Activated CD4-positive, alpha-beta T cell treated with anti-CD3 and anti-CD28 coated beads for 36 hours (primary cell): ENCODE measurements around the gene LMX1B. TPM values are rescaled to one million over a fixed set of nuclear protein-coding genes. Genes with fewer than 3 reads are reported as not detected.
A peak's percentile ranks its signal among the peaks of the same experiment; 100 is the strongest.

Experiments
- ATAC-seq: fragments of 200-7000 bp; cut with Tn5 transposase; one replicate; pipeline ENCODE4 v1.10.0; 2021; ENCODE audit warnings: mild to moderate bottlenecking, moderate library complexity
- CTCF ChIA-PET: fragments of 350-600 bp; sonication (Branson Sonifier 250); formaldehyde crosslinking; loops from one replicate; lab custom pipeline; 2021; ENCODE audit warnings: antibody characterized with exemption; lab: Charles Lee
- POLR2A ChIA-PET: fragments of 350-600 bp; sonication (Branson Sonifier 250); formaldehyde crosslinking; loops from one replicate; lab custom pipeline; 2021; ENCODE audit warnings: antibody characterized with exemption, inconsistent platforms; lab: Charles Lee
- DNase-seq: peaks from one replicate; pipeline ENCODE4 v3.0.0-alpha.2; 2020
- H3K27ac Mint-ChIP-seq: one replicate; pipeline ENCODE4 v1.8.0; 2021; ENCODE audit warnings: mixed read lengths
- H3K27me3 Mint-ChIP-seq: one replicate; pipeline ENCODE4 v1.8.0; 2021; ENCODE audit warnings: mixed read lengths
- H3K36me3 Mint-ChIP-seq: one replicate; pipeline ENCODE4 v1.8.0; 2021; ENCODE audit warnings: low read depth, mixed read lengths
- H3K4me1 Mint-ChIP-seq: one replicate; pipeline ENCODE4 v1.8.0; 2021; ENCODE audit warnings: mixed read lengths
- H3K4me3 Mint-ChIP-seq: one replicate; pipeline ENCODE4 v1.8.0; 2021; ENCODE audit warnings: mild to moderate bottlenecking, moderate library complexity, mixed read lengths
- H3K9me3 Mint-ChIP-seq: one replicate; pipeline ENCODE4 v1.8.0; 2021; ENCODE audit warnings: low read depth, mixed read lengths
- intact Hi-C, 2 experiments: fragments of 100-400 bp; cut with DNase I in 1 of 2; cut with micrococcal nuclease in 1 of 2; formaldehyde crosslinking; loops; one replicate each; pipeline versions ENCODE4 v1.14.2 to v1.15.1; 2022 to 2024; cut with DNase I, micrococcal nuclease
- total RNA-seq, 2 experiments: library from RNA; stranded (reverse); gene quantifications; one replicate each; pipeline ENCODE4 v1.2.3, GENCODE V29; 2021

LMX1B gene
- total RNA-seq, 2 experiments from 2014 or later, result not detected

DNA sequence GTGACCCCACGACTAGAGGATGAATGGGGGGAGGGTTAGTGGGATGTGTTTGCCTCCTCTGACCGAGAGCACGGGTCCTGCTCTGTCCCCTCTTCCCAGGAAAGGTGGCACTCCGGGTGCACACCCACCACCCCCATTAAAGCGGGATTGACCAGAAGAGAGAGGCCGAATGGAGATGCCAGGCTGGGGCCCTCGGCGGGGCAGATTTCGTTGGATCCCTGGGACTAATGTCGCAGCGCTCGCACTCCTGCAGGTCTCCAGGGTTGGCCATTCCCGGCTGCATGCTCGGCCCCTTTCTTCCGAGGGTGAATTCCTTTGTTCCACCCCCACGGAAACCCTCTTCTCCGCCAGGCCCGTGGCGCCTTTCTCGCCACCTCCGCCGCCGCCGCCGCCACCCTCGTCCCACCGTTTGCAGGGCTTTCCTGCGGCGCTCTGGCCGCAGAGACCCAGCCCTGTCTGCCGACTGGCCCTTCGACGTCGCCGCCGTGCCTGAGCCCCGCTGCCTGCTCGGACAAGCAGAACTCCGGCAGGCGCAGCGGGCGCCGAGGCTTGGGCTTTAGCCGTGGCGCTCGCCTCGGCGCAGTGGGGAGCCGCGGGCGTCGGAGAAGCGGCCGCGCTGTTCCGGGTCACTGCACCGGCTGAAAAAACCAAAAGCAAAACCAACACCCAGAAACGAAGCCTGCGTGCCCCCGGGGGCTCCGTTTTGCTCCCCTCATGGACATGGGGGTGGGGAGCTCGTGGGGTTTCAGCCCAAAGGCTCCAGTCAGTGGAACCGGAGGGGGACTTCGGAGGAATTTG, 11.8 kb downstream of the LMX1B start:
- Mint-ChIP-seq H3K4me1 (peaks cover 11% of the 10 kb centered on the region), H3K9me3 (no peaks in the 10 kb centered on the region), H3K36me3 (no peaks in the 10 kb centered on the region), H3K4me3 (peak overlapping the region; percentile 41), H3K27ac (no peak overlapping the region), H3K27me3 (peaks cover 76% of the 10 kb centered on the region)
- POLR2A ChIA-PET, result no interaction called here
- ATAC-seq (peak; percentile 44), DNase-seq (peak; percentile 17)
- CTCF ChIA-PET, result interaction anchor here (0.7 to 0.8 kb wide), 2 partner anchors 13 to 32 kb away, joined by 3 read pairs; no protein-coding TSS in a partner anchor
- intact Hi-C loops, result loop anchor here (2.0 kb wide), 1 partner anchor 15 kb away; no protein-coding TSS in a partner anchor

GRCh38 chr9:126626127-126626925, 12.6 kb downstream of the LMX1B start:
- peak overlapping the region; percentile 41 for H3K4me3 Mint-ChIP-seq
- ATAC-seq, result no peak
- no peaks in the 10 kb centered on the region for H3K9me3 Mint-ChIP-seq
- intact Hi-C loops, result no loop called here
- peaks cover 11% of the 10 kb centered on the region for H3K4me1 Mint-ChIP-seq
- CTCF ChIA-PET, result interaction anchor here (0.7 to 0.8 kb wide), 2 partner anchors 14 to 33 kb away, joined by 3 read pairs; no protein-coding TSS in a partner anchor
- POLR2A ChIA-PET, result no interaction called here
- peaks cover 69% of the 10 kb centered on the region for H3K27me3 Mint-ChIP-seq
- no peaks in the 10 kb centered on the region for H3K36me3 Mint-ChIP-seq
- no peak overlapping the region for H3K27ac Mint-ChIP-seq
- DNase-seq, result peak; percentile 22

GRCh38 chr9:126626926-126627233, 13.2 kb downstream of the LMX1B start:
- H3K27me3 Mint-ChIP-seq, result peaks cover 67% of the 10 kb centered on the region
- H3K4me3 Mint-ChIP-seq, result no peak overlapping the region
- no peaks in the 10 kb centered on the region for H3K9me3 Mint-ChIP-seq

GRCh38 chr9:126628146-126628545, 14.4 kb downstream of the LMX1B start:
- ATAC-seq (no peak), DNase-seq (no peak)
- Mint-ChIP-seq H3K36me3 (no peaks in the 10 kb centered on the region), H3K9me3 (no peaks in the 10 kb centered on the region), H3K4me1 (peaks cover 11% of the 10 kb centered on the region), H3K27ac (no peak overlapping the region), H3K4me3 (no peak overlapping the region), H3K27me3 (peaks cover 64% of the 10 kb centered on the region)
- CTCF ChIA-PET, result interaction anchor here (0.7 to 0.8 kb wide), 2 partner anchors 49 to 297 kb away, joined by 3 read pairs; no protein-coding TSS in a partner anchor
- intact Hi-C loops, result no loop called here
- POLR2A ChIA-PET, result no interaction called here

More at GRCh38 chr9:126626926-126627233, 13.2 kb downstream of the LMX1B start:
- ChIA-PET POLR2A (no interaction called here), CTCF (interaction anchor here (0.8 kb wide), 1 partner anchor 9 kb away, joined by 4 read pairs; no protein-coding TSS in a partner anchor)
- ATAC-seq, result no peak
- peaks cover 11% of the 10 kb centered on the region for H3K4me1 Mint-ChIP-seq
- no peaks in the 10 kb centered on the region for H3K36me3 Mint-ChIP-seq
- intact Hi-C loops, result no loop called here
- no peak for DNase-seq
- H3K27ac Mint-ChIP-seq, result no peak overlapping the region

DNA sequence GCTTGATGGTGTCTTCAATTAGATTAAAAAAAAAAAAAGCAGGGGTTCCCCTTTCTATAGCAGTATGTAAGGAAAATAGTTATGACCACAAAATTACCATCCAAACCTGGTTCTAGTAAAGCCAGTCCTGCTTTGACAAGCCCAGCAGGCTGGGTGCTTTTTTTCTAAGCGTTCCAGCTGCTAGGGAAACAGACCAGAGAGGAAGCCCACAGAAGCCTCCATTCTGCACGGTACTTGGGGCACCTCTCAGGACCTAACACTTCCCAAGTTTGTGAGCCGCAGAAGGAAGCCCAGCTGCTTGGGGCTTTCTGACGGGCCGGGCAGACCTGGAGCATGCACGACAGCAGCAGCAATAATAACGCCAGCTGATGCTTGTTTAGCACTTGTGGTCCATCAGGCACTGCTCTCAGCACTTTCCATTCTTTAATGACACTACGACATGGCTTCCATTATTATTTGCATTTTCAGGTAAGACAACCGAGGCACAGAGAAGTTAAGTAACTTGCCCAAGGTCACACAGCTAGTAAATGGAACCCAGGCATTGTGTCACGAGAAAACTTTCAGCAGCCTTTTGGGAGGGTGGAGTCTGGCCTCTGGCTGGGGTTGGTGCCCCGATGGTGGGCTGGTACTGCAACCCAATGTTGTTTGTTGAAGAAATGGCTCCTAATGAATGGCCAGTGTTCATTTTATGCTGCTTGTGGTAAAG, 15.4 kb downstream of the LMX1B start:
- Mint-ChIP-seq H3K4me3 (no peak overlapping the region), H3K36me3 (no peaks in the 10 kb centered on the region), H3K27ac (no peak overlapping the region), H3K4me1 (peaks cover 11% of the 10 kb centered on the region), H3K9me3 (no peaks in the 10 kb centered on the region), H3K27me3 (peaks cover 66% of the 10 kb centered on the region)
- CTCF ChIA-PET, result no interaction called here
- POLR2A ChIA-PET, result no interaction called here
- ATAC-seq, result no peak
- no peak for DNase-seq
- intact Hi-C loops, result no loop called here

DNA sequence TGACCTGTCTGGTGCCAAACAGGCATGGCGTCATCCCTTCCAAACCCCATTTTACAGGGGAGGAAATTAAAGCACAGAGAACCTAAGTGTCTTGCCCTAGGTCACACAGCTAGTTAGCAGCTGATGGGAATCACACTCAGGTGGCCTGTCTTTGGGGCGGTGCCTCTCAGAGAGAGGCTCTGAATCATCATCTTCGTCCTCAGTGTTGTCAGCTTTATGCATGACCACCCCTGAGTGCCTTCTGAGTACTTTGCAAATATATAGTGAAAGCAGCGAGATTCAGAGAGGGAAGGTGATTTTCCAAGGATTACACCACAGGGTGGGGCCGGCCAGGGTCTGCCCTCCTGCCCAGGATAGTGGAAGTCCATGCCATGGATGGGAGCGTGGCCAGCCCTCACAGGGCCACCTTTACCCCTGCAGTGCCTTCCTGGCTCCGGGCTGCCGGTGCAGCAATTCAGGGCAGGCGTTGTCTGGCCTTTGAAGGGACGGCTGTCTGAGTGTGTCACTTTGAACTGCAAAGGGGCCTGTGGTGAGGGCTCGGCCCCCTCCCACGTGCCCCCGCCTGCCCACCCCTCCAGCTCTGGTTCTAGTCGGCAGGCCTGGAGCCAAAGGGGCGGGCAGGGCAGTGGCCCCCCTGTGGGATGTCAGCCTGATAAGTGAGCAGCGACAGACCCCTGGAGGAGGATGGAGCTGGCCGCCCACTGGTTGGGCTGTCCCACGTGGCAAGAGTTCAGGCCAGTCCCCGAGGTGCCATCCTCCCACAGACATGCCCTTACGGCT, 16.9 kb downstream of the LMX1B start:
- Mint-ChIP-seq H3K9me3 (no peaks in the 10 kb centered on the region), H3K27me3 (peaks cover 61% of the 10 kb centered on the region), H3K4me3 (no peak overlapping the region), H3K27ac (no peak overlapping the region), H3K36me3 (no peaks in the 10 kb centered on the region), H3K4me1 (peaks cover 6% of the 10 kb centered on the region)
- intact Hi-C loops, result no loop called here
- DNase-seq (no peak), ATAC-seq (peak; percentile 42)
- ChIA-PET POLR2A (no interaction called here), CTCF (interaction anchor here (1.4 kb wide), 1 partner anchor 59 kb away, joined by 4 read pairs; no protein-coding TSS in a partner anchor)

DNA sequence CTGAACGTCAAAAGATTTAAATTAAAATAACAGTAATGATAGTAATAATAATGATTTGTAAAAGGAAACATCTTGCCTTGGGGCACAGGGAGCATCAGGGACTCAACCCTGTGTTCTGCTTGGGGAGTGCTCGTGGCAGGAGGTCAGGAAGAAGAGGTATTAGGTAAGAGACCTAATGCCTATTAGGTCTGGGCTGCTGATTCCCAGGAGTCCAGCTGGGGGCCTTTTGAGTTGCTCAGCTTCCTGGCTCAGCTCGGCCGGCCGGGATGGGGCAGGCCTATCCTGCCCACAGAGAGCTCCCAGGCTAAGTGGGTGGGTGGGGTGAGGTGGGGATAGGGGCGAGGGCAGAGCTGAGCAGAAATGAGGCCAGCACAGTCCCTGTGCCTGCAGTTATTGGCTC, 17.5 kb downstream of the LMX1B start:
- Mint-ChIP-seq H3K4me3 (no peak overlapping the region), H3K9me3 (no peaks in the 10 kb centered on the region), H3K4me1 (peaks cover 3% of the 10 kb centered on the region), H3K27ac (no peak overlapping the region), H3K27me3 (peaks cover 56% of the 10 kb centered on the region), H3K36me3 (no peaks in the 10 kb centered on the region)
- CTCF ChIA-PET, result interaction anchor here (0.6 to 1.4 kb wide), 2 partner anchors 36 to 59 kb away, joined by 3 to 4 read pairs; no protein-coding TSS in a partner anchor
- ATAC-seq (no peak), DNase-seq (no peak)
- intact Hi-C loops, result no loop called here
- POLR2A ChIA-PET, result no interaction called here

GRCh38 chr9:126633881-126634558, 20.3 kb downstream of the LMX1B start:
- Mint-ChIP-seq H3K9me3 (no peaks in the 10 kb centered on the region), H3K4me3 (no peak overlapping the region), H3K36me3 (no peaks in the 10 kb centered on the region), H3K4me1 (peaks cover 2% of the 10 kb centered on the region), H3K27me3 (peaks cover 56% of the 10 kb centered on the region), H3K27ac (no peak overlapping the region)
- intact Hi-C loops, result no loop called here
- ChIA-PET POLR2A (no interaction called here), CTCF (no interaction called here)
- no peak for ATAC-seq
- DNase-seq, result no peak

- DNase-seq, result no peak
These were observed 21.3 kb downstream of the LMX1B start for GRCh38 chr9:126635061-126635460.

GRCh38 chr9:126635661-126636439, 22.1 kb downstream of the LMX1B start:
- Mint-ChIP-seq H3K4me1 (peaks cover 2% of the 10 kb centered on the region), H3K4me3 (no peak overlapping the region), H3K27ac (no peak overlapping the region), H3K9me3 (no peaks in the 10 kb centered on the region), H3K27me3 (peaks cover 55% of the 10 kb centered on the region), H3K36me3 (no peaks in the 10 kb centered on the region)
- ATAC-seq (no peak), DNase-seq (no peak)
- POLR2A ChIA-PET, result no interaction called here
- intact Hi-C loops, result no loop called here
- CTCF ChIA-PET, result interaction anchor here (0.6 to 0.8 kb wide), 2 partner anchors 9 to 148 kb away, joined by 3 to 4 read pairs; no protein-coding TSS in a partner anchor

More at GRCh38 chr9:126635061-126635460, 21.3 kb downstream of the LMX1B start:
- peaks cover 54% of the 10 kb centered on the region for H3K27me3 Mint-ChIP-seq
- H3K9me3 Mint-ChIP-seq, result no peaks in the 10 kb centered on the region
- no peak overlapping the region for H3K27ac Mint-ChIP-seq
- ATAC-seq, result no peak
- ChIA-PET POLR2A (no interaction called here), CTCF (no interaction called here)
- no peak overlapping the region for H3K4me3 Mint-ChIP-seq
- peaks cover 2% of the 10 kb centered on the region for H3K4me1 Mint-ChIP-seq
- H3K36me3 Mint-ChIP-seq, result no peaks in the 10 kb centered on the region
- intact Hi-C loops, result no loop called here
